ENCODE measurements around the gene CPED1. TPM values are rescaled to one million over a fixed set of nuclear protein-coding genes. Genes with fewer than 3 reads are reported as not detected.

The CPED1 gene
- total RNA-seq, 1 donor from 2014 or later, result 4.3 TPM

- Mint-ChIP-seq H3K4me1 (peaks cover 4% of the 10 kb centered on the region), H3K36me3 (ENCODE audit: low read depth) (no peaks in the 10 kb centered on the region), H3K27me3 (ENCODE audit: low read depth) (no peaks in the 10 kb centered on the region), H3K9me3 (no peaks in the 10 kb centered on the region), H3K27ac (ENCODE audit: unreplicated experiment) (no peak overlapping the region), H3K4me3 (no peak overlapping the region)
- DNase-seq (ENCODE audit: low read depth, low spot score), result no peak
- no peak for TF ChIP-seq CTCF (conservative IDR thresholded peaks at IDR 0.05)
These were observed 27.0 kb downstream of the CPED1 start for GRCh38 chr7:121015560-121015959.

- Mint-ChIP-seq H3K27ac (ENCODE audit: unreplicated experiment) (no peak overlapping the region), H3K36me3 (ENCODE audit: low read depth) (no peaks in the 10 kb centered on the region), H3K27me3 (ENCODE audit: low read depth) (no peaks in the 10 kb centered on the region), H3K9me3 (no peaks in the 10 kb centered on the region), H3K4me3 (no peak overlapping the region), H3K4me1 (peaks cover 4% of the 10 kb centered on the region)
- TF ChIP-seq CTCF (conservative IDR thresholded peaks at IDR 0.05), result no peak
- no peak for DNase-seq (ENCODE audit: low read depth, low spot score)
These were observed 28.5 kb downstream of the CPED1 start for GRCh38 chr7:121016966-121017365.

GRCh38 chr7:121017586-121017985, 29.1 kb downstream of the CPED1 start:
- H3K36me3 Mint-ChIP-seq (ENCODE audit: low read depth), result no peaks in the 10 kb centered on the region
- H3K4me1 Mint-ChIP-seq, result peaks cover 8% of the 10 kb centered on the region
- H3K4me3 Mint-ChIP-seq, result no peak overlapping the region
- no peaks in the 10 kb centered on the region for H3K27me3 Mint-ChIP-seq (ENCODE audit: low read depth)
- TF ChIP-seq CTCF (conservative IDR thresholded peaks at IDR 0.05), result no peak
- no peak overlapping the region for H3K27ac Mint-ChIP-seq (ENCODE audit: unreplicated experiment)
- no peaks in the 10 kb centered on the region for H3K9me3 Mint-ChIP-seq
- no peak for DNase-seq (ENCODE audit: low read depth, low spot score)

- no peaks in the 10 kb centered on the region for H3K36me3 Mint-ChIP-seq (ENCODE audit: low read depth)
- no peaks in the 10 kb centered on the region for H3K9me3 Mint-ChIP-seq
- no peak overlapping the region for H3K27ac Mint-ChIP-seq (ENCODE audit: unreplicated experiment)
- no peak overlapping the region for H3K4me3 Mint-ChIP-seq
- no peaks in the 10 kb centered on the region for H3K27me3 Mint-ChIP-seq (ENCODE audit: low read depth)
- H3K4me1 Mint-ChIP-seq, result peaks cover 20% of the 10 kb centered on the region
- no peak for TF ChIP-seq CTCF (conservative IDR thresholded peaks at IDR 0.05)
- no peak for DNase-seq (ENCODE audit: low read depth, low spot score)
These were observed 30.5 kb downstream of the CPED1 start for GRCh38 chr7:121019018-121019417.

GRCh38 chr7:121020249-121020988, 31.9 kb downstream of the CPED1 start:
- no peak for DNase-seq (ENCODE audit: low read depth, low spot score)
- Mint-ChIP-seq H3K27me3 (ENCODE audit: low read depth) (no peaks in the 10 kb centered on the region), H3K9me3 (no peaks in the 10 kb centered on the region), H3K4me1 (peaks cover 35% of the 10 kb centered on the region), H3K36me3 (ENCODE audit: low read depth) (no peaks in the 10 kb centered on the region), H3K4me3 (no peak overlapping the region), H3K27ac (ENCODE audit: unreplicated experiment) (no peak overlapping the region)
- TF ChIP-seq CTCF (conservative IDR thresholded peaks at IDR 0.05), result no peak
